NK-92 (cell line): ENCODE results near the gene HOXB1.
"Not testable (repeated sequence)": the region's sequence is repeated elsewhere in the genome, so short reads cannot be mapped to it uniquely, and the experiment has no call there.

Source experiments
- DNase-seq: peaks from one replicate; lab custom pipeline; 2025; ENCODE audit not compliant: unreplicated experiment; lab: John Stamatoyannopoulos, UW

Gene HOXB1

DNA sequence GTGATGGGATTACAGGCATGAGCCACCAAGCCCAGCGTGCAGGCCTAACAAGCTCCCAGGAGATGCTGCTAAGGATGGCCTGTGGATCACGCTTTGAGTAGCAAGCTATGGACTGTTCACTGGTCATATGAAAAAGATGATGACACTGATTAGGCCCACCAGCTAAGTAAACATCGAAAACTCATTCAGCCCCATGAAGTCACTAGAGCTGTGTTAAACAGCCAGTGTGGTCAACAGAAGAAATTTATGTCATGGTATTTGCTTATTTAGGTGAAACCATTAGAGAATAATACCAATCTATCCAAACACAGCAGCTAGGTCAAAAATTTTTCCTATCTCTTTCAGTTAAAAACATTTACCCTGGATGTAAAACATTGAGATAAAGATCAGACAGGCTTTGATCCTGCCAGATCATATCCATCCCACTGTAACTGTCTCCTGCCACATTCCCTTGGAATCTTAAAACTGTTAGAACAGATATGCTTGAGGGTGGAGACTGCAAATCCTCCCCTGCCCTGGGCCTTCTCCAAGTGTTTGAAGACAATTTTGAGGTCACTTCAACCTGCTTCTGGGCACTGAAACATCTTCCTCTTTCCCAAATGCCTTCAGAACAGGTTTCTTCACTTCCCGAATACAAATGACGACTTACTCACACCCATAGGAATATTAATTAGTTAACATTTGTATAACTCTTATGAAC lies 30.9 kb downstream of the HOXB1 start:
- DNase-seq = no peak

DNA sequence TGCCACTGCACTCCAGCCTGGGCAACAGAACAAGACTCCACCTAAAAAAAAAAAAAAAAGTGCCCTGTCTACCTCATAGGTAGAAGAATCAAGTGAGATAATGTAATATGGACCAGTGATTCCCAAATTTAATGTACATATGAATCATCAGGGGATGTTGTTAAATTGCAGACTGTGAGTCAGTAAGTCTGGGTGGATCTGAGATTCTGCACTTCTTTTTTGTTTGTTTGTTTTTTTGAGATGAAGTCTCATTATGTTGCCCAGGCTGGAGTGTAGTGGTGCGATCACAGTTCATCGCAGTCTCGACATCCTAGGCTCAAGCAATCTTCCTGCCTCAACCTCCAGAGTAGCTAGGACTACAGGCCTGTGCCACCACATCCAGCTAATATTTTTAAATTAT lies 31.6 kb downstream of the HOXB1 start:
- no peak for DNase-seq

DNA sequence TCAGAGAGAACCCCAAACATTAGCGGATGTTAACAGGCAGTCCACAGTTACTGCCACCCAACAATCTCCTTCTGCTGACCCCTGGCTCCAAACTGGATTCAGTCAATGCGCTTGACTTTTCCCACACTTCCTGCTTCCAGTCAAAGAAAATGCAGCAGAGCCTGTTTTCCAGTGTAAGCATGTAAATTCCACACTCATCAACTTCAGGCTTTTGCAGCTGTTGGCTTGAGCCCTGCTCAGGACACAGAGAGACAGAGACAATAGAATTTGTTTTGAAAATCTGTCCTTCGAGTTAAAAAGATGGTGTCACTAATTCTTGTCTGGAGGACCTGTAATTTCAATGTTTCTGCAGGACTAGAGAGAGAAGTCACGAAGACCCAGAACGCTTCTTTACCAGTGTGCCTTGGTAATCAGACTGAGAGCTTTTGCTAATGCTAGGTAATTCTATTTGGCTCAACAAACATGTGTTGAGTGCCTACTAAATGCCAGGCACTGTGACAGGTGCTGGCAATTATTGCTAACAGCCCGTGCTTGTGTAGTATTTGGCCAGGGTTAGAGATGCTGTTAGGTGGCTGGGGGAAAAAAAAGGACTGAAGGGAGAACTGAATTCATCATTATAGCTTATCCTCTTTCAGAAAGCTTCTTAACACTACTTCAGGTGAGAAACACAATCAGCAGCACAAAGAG lies 32.5 kb downstream of the HOXB1 start:
- no peak for DNase-seq

DNA sequence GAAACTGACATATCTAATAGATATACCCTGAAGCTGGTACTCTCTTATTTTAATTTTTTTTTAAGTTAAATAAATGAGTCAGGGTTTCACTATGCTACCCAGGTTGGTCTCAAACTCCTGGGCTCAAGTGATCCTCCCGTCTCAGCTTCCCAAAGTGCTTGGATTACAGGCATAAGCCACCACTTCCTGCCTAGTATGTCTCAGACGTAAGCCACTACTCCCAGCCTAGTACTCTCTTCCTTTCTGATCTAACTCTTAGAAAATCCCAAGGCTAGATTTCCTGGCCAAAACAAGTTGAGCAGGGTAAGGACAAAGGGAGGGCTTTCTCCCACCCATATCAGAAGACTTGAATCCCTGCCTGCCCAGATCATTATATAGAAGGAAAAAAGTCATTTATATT lies 33.7 kb downstream of the HOXB1 start:
- no peak for DNase-seq

DNA sequence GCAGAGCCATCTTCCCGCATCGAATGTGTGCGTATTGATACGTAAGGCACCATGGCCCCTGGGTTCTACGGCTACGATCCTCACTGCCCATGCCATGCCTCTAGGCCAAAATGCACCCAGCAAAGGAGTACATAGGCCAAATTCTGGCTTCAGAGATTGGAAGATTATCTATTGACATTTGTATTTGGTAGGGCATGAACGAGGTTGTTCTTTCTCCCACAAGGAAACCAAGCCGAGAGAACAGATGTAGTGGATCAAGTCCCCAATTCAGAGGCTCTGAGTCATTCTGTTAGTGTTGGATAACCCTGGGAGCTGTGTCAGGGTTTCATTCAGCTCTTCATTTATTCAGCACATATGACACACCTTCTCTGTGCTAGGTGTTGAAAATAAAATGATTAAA lies 36.5 kb downstream of the HOXB1 start:
- DNase-seq = no peak

DNA sequence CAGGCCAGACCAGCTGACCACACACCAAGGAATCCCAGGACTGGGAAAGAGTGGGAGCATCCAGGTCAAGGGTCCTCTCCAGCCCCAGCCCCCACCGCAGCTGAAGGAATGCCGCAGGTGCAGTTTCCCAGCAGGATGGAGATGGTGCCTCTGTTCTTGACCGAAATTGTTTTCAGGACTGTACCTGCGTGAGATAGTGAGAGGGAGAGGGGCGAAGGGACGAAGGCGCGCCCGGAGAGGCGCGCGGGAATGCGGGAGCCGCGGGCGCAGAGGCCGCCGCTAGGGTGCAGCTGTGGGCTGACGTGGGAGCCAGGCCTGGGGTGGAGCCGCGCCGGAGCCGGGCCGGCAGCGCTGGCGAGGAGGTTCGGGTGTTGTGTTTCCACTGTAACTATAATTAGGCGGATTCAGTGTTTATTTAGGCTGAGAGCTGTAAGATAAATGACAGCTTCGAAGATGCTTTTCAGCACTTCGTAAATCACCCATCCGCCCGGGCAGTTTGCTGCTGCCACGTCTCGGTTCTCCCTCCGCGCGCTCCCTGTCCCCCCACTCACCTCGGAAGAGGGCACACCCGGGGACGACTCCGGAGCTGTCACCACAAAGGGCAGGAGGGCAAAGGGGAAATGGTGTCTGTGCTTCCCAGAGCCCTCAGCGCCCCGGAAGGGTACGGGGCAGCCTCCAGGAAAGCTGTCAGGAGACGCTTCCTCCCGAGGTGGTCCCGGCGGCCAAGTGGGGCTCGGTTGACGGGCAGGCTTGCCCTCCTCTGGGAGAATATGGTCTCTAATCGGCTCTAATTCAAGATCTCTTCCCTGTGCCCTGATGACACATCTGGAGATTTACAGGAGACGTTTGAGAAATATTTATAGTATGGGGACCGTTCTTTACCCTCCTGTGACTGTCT lies 38.2 kb downstream of the HOXB1 start:
- DNase-seq = no peak

DNA sequence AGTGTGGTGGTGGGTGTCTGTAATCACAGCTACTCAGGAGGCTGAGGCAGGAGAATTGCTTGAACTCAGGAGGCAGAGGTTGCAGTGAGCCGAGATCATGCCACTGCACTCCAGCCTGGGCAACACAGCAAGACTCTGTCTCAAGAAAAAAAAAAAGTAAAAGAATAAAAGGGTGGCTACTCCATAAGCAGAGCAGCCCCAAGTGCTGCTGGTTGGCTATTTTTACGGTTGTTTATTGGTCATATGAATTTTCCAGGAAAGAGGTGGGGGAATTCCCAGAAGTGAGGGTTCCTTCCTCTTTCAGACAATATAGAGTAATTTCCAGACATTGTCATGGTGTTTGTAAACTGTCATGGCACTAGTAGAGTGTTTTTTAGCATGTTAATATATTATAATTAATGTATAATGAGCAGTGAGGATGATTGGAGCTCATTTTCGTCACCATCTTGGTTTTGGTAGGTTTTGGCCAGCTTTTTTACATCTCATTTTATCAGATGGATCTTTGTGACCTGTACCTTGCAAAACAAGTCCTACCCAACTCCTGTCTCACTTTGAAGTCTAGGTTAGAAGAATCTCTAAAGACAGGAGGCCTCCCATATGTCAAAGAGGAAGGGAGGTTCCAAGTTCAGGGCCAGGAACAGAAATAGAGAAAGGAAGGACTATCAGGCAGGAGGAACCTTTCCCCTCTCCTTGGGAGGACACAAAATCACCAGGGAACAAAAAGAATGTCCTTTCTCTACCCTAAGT lies 39.1 kb downstream of the HOXB1 start:
- DNase-seq = no peak

DNA sequence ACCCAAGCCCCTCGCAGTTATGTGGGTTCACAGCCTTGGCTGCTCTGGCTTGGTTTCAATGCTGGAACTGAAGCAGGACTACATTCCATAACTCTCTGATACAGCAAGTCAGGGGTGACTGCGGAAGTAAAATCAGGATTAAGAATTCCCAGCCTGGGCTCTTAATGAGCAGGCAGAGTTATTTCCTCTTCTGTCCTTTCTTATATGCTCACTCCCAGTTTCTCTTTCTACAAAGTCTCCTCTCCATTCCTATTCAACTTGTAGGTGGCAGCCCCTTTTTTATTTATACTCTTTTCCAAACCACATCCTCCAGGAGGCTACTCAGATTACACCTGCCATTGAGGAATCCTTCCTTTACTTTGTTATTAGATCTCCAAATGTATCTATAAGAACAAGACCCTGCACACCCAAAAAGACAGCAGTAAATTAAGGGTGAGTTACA lies 40.3 kb downstream of the HOXB1 start:
- DNase-seq = no peak

DNA sequence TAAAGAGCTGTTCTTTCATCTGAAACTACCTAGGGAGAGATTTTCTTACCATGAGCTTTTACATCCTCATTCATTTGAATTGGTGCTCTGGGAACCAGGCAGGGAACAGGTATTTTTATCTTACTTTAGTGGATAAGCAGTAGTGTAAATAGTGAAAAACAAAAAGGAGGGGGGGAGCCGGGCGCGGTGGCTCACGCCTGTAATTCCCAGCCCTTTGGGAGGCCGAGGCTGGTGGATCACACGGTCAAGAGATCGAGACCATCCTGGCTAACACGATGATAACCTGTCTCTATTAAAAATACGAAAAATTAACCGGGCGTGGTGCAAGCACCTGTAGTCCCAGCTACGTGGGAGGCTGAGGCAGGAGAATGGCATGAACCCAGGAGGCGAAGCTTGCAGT lies 41.0 kb downstream of the HOXB1 start:
- no peak for DNase-seq

DNA sequence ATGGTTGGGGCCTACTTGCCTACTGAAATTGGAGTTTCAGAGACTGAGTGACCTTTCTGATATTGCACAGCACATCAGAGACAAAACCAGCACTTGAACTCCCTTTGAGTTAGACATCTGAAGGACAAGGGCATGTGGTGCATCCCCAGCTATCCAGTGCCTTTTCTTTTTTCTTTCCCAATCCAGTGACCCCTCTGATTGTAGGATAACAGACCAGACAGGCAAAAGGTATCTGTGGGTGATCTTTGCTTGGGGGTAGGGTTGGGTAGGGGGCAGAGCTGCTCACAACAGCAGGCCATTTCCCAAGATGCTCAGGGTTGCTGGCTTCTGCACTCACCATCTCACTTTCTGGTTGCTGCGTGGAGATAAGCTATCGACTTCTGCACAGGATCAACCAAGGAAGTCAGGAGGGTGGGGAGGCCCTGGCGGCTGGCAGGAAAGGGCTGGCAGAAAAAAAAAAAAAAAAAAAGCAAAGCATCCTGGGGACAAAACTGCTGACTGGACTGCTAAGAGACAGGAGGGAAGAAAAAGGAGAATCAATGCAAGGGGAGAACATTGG lies 42.2 kb downstream of the HOXB1 start:
- no peak for DNase-seq

DNA sequence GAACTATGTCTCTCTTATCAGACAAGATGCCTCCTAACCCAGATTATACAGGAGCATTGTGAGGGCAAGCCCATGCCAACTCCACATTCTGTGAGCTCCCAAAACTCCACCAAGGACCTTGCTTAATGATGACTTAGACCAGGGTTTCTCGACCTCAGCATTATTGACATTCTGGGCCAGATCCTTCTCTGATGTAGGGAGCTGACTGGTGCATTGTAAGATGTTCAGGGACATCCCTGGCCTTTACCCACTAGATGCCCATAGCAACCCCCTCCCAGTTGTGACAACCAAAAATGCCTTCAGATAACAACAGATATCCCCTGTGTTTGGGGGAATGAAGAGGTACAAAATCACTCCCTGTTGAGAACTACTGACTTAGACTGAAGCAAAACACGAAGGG lies 43.6 kb downstream of the HOXB1 start:
- no peak for DNase-seq

DNA sequence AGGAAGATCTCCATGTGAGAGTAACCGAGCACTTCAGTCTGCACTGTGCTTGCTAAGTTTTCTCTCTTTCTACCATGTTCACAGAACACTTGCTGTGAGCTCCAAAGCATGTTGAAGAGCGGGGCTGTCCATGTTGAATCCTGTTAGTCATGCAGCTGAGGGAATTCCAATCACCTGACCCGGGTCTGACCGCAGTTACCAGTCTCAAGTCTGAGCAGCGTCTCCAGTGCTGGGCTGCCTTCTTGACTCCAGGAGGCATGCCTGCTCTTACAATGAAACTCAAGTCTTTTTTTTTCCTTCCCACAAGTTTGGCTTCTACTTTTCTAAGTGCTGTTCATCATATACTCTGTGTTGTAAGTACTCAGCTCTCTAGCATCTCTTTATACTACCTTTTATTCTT lies 44.3 kb downstream of the HOXB1 start:
- DNase-seq = no peak

DNA sequence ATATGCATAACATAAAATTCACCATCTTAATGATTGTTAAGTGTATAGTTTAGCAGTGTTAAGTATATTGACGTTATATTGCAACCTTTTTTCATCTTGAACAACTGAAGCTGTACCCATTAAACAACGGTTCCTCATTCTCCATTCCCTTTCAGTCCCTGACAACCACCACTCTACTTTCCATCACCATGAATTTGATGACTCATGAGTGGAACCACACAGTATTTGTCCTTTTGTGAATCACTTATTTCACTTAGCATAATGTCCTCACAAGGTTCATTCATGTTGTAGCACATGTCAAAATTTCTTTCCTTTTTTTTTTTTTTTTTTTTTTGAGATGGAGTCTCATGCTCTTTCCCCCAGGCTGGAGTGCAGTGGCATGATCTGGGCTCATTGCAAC lies 46.0 kb downstream of the HOXB1 start:
- DNase-seq = no peak

DNA sequence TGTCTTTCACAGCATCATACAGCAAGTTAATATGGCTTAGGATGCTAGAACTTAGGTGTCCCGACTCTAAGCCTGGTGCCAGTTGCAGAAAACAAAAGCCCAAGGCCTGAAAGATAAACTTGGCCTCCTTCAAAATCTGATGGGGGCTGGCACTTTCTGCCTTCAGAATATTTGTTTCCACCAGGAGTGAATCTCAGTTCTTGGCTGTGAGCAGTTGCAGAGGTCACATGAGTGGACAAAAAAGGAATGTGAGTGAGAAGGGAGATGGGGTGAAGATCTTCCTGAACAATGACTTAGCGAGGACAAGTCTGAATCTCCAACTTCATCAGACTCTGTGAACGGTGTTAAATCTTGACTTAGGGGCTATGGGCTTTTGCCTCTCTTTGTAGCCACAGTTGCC lies 46.6 kb downstream of the HOXB1 start:
- no peak for DNase-seq

DNA sequence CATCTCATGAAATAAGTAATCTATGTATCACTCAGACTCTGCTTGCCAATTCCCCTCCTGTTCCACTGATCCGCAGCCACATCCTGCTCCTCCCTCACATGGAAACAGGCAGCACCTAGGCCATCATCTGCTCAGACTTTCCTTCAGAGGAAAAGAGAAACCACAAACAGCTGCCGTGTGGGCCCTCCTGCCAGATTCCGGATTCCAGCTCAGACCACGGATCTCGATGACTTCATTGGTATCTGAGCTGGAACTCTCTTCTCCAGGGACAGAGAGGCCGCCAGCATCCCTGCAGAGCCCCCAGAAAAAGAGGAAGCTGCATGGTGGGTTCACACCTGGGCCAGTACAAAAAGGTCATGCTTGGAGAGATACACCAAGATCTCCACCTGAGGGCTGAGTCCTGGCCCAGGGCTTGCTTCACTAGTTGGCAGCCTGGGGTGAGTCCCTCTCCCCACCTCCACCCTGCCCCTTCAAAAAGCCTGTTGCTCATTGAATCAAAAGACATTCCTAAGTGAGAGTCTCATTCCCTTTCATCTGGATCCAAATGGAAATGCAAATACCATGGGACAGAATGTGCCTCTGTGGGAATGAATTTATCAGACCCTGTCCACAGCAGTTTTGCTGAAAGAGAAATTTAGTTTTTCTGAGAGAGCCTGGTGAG lies 47.2 kb downstream of the HOXB1 start:
- DNase-seq = no peak

DNA sequence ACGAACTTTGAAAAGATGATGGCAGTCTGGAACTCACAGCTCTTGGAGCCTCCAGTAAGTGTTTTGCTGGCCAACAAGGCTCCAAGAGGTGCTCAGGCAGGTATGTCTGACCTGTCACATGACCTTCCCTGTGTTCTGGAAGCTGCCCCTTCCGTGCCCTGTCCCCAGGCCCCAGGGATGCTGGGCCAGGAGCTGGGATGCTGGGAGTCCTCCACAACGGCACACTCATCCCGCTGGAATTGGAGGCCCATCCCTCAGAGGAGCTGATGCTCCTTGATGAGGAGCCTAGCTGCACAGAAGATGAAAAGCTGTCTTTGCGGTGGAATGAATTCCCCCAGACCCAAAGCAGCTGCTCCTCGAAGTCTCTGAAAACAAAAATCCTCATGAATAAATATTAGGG lies 47.8 kb downstream of the HOXB1 start:
- DNase-seq = no peak

DNA sequence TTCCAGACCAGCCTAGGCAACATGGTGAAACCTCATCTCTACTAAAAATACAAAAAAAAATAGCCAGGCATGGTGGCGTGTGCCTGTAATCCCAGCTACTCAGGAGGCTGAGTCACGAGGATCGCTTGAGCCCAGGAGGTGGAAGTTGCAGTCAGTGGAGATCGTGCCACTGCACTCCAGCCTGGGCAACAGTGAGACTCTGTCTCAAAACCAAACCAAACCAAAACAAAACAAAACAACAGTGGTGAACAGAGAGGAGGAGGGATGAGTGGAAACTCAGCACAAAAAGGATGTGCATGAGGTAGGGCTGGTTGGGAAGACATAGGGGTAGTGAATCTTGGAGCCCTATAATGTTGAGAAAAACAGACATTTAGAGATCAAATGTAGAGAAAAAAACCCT lies 48.5 kb downstream of the HOXB1 start:
- not testable (repeated sequence) for DNase-seq

DNA sequence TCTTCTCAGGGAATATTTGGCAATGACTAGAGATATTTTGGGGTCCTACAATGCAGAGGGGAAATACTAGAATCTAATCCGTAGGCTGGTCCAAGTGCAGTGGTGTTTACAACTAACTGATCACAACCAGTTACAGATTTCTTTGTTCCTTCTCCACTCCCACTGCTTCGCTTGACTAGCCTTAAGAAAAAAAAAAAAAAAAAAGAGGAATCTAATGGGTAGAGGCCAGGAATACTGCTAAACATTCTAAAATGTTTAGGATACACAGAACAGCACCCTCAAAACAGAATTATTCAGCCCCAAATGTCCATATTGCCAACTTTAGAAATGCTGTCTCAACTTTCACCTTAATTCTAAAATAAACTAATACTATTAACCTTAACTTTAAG lies 51.8 kb downstream of the HOXB1 start:
- no peak for DNase-seq
